GM19193 (cell line): ENCODE data around the gene FRMD1.

Experiments
- POLR2A ChIP-seq: IDR thresholded peaks from 4 replicates; pipeline ENCODE4 v1.6.1; 2011; ENCODE audit not compliant: insufficient read depth, insufficient read length; ENCODE audit errors: extremely low read depth

Gene FRMD1

GRCh38 chr6:168093071-168093505 lies 14.1 kb upstream of the FRMD1 start:
- TF ChIP-seq POLR2A: no peak

GRCh38 chr6:168092541-168092940 lies 13.5 kb upstream of the FRMD1 start:
- no peak for TF ChIP-seq POLR2A

- no peak for TF ChIP-seq POLR2A
Observed at GRCh38 chr6:168091381-168092264, 12.6 kb upstream of the FRMD1 start.

- no peak for TF ChIP-seq POLR2A
Observed at GRCh38 chr6:168090706-168091105, 11.7 kb upstream of the FRMD1 start.

GRCh38 chr6:168090064-168090690 lies 11.2 kb upstream of the FRMD1 start:
- no peak for TF ChIP-seq POLR2A

GRCh38 chr6:168089186-168090063 lies 10.4 kb upstream of the FRMD1 start:
- no peak for TF ChIP-seq POLR2A

- no peak for TF ChIP-seq POLR2A
Observed at GRCh38 chr6:168088161-168089053, 9.4 kb upstream of the FRMD1 start.

GRCh38 chr6:168087436-168088160 lies 8.6 kb upstream of the FRMD1 start:
- TF ChIP-seq POLR2A: no peak

- TF ChIP-seq POLR2A: no peak
Observed at GRCh38 chr6:168086616-168087015, 7.6 kb upstream of the FRMD1 start.

GRCh38 chr6:168086066-168086465 lies 7.1 kb upstream of the FRMD1 start:
- no peak for TF ChIP-seq POLR2A

- TF ChIP-seq POLR2A: no peak
Observed at GRCh38 chr6:168084465-168085160, 5.6 kb upstream of the FRMD1 start.

- TF ChIP-seq POLR2A: no peak
Observed at GRCh38 chr6:168083514-168083885, 4.5 kb upstream of the FRMD1 start.
